Neuronal stem cell (in vitro differentiated cells): Measurements from ENCODE around the gene GDPD5.

ENCODE experiments used
- DNase-seq: peaks from one replicate; pipeline ENCODE4 v3.0.0-alpha.2; 2013; ENCODE audit warnings: low spot score
- H2AFZ ChIP-seq: one replicate; pipeline ENCODE4 v1.6.1; 2013; ENCODE audit warnings: mild to moderate bottlenecking, low read length, inconsistent platforms
- H2AK5ac ChIP-seq: 2 replicates; pipeline ENCODE4 v1.6.1; 2013; ENCODE audit warnings: low read depth, mild to moderate bottlenecking, inconsistent platforms, low read length, moderate library complexity, mixed read lengths
- H2BK120ac ChIP-seq: 2 replicates; pipeline ENCODE4 v1.6.1; 2013; ENCODE audit warnings: low read depth, mild to moderate bottlenecking, inconsistent platforms, low read length, moderate library complexity, mixed read lengths
- H2BK12ac ChIP-seq: one replicate; pipeline ENCODE4 v1.6.1; 2013; ENCODE audit warnings: low read length, inconsistent platforms
- H2BK15ac ChIP-seq: 2 replicates; pipeline ENCODE4 v1.6.1; 2013; ENCODE audit warnings: mild to moderate bottlenecking, low read length, inconsistent platforms, mixed read lengths
- H2BK5ac ChIP-seq: one replicate; pipeline ENCODE4 v1.6.1; 2013; ENCODE audit warnings: inconsistent platforms, mild to moderate bottlenecking, low read length, moderate library complexity
- H3K14ac ChIP-seq: one replicate; pipeline ENCODE4 v1.6.1; 2013; ENCODE audit warnings: low read length, inconsistent platforms
- H3K18ac ChIP-seq: 2 replicates; pipeline ENCODE4 v1.6.1; 2013; ENCODE audit warnings: low read length, inconsistent platforms
- H3K23ac ChIP-seq: 2 replicates; pipeline ENCODE4 v1.6.1; 2013; ENCODE audit warnings: low read depth, mild to moderate bottlenecking, mixed read lengths, low read length, inconsistent platforms; ENCODE audit not compliant: poor library complexity
- H3K27ac ChIP-seq: replicated peaks from 3 replicates; pipeline ENCODE4 v1.5.1; 2013; ENCODE audit warnings: low read length, inconsistent platforms
- H3K27me3 ChIP-seq, 3 experiments: 2 replicates each; pipeline ENCODE4 v1.6.1; 2013; ENCODE audit warnings: low read length in 3 of 3, mild to moderate bottlenecking in 2 of 3, inconsistent platforms in 1 of 3, low read depth in 1 of 3, mixed read lengths in 1 of 3, moderate library complexity in 1 of 3; ENCODE audit not compliant: control insufficient read depth in 3 of 3, insufficient read depth in 3 of 3
- H3K36me3 ChIP-seq, 2 donors: replicated peaks in 1 of 2; 2 replicates each; pipeline ENCODE4 v1.6.1; 2013; ENCODE audit warnings: low read length in 2 of 2; ENCODE audit not compliant: control insufficient read depth in 2 of 2, insufficient read depth in 2 of 2
- H3K4ac ChIP-seq: 2 replicates; pipeline ENCODE4 v1.6.1; 2013; ENCODE audit warnings: inconsistent platforms, mild to moderate bottlenecking, low read length, moderate library complexity
- H3K4me1 ChIP-seq, 2 donors: 1 replicate in 1 of 2; 2 replicates in 1 of 2; pipeline ENCODE4 v1.6.1; 2013; ENCODE audit warnings: low read length in 2 of 2, low read depth in 1 of 2; ENCODE audit not compliant: control insufficient read depth in 2 of 2, insufficient read depth in 1 of 2
- H3K4me2 ChIP-seq: one replicate; pipeline ENCODE4 v1.6.1; 2013; ENCODE audit warnings: mild to moderate bottlenecking, low read length, inconsistent platforms; ENCODE audit not compliant: insufficient read depth, poor library complexity, severe bottlenecking
- H3K4me3 ChIP-seq, 2 donors: 2 replicates each; pipeline ENCODE4 v1.5.1; 2013; ENCODE audit warnings: low read length in 2 of 2, mild to moderate bottlenecking in 2 of 2, inconsistent platforms in 1 of 2, moderate library complexity in 1 of 2
- H3K79me1 ChIP-seq: one replicate; pipeline ENCODE4 v1.6.1; 2013; ENCODE audit warnings: low read depth, mild to moderate bottlenecking, inconsistent platforms, low read length, moderate library complexity
- H3K9ac ChIP-seq: one replicate; pipeline ENCODE4 v1.6.1; 2013; ENCODE audit warnings: mild to moderate bottlenecking, low read depth, low read length, inconsistent platforms; ENCODE audit not compliant: poor library complexity
- H3K9me3 ChIP-seq, 2 donors: replicated peaks in 1 of 2; 2 replicates each; pipeline versions ENCODE3 to v1.6.1; 2013; ENCODE audit warnings: low read length in 2 of 2, mild to moderate bottlenecking in 2 of 2, inconsistent platforms in 1 of 2, low read depth in 1 of 2, mixed read lengths in 1 of 2, moderate library complexity in 1 of 2; ENCODE audit not compliant: control insufficient read depth in 2 of 2, insufficient read depth in 1 of 2
- H4K8ac ChIP-seq: one replicate; pipeline ENCODE4 v1.6.1; 2013; ENCODE audit warnings: low read depth, mild to moderate bottlenecking, inconsistent platforms, low read length, moderate library complexity
- H4K91ac ChIP-seq: one replicate; pipeline ENCODE4 v1.6.1; 2013; ENCODE audit warnings: low read length, low read depth, mild to moderate bottlenecking, inconsistent platforms; ENCODE audit not compliant: poor library complexity
- WGBS, 2 donors: extraction: QIAGEN DNeasy Blood & Tissue Kit; methylation state at CpG; one replicate each; pipeline ENCODE4 v1.1.7; 2013; ENCODE audit warnings: missing lambda C conversion rate in 2 of 2, mixed read lengths in 1 of 2; ENCODE audit not compliant: insufficient read length in 2 of 2, insufficient replicate concordance in 1 of 2; ENCODE audit errors: extremely low coverage in 2 of 2; 5-methylcytosine and 5-hydroxymethylcytosine counted together

The GDPD5 gene

GRCh38 chr11:75447415-75447814 lies 78.3 kb downstream of the GDPD5 start:
- no CpG with 5 or more reads among the region's 5 CpGs for WGBS, 2 donors

DNA sequence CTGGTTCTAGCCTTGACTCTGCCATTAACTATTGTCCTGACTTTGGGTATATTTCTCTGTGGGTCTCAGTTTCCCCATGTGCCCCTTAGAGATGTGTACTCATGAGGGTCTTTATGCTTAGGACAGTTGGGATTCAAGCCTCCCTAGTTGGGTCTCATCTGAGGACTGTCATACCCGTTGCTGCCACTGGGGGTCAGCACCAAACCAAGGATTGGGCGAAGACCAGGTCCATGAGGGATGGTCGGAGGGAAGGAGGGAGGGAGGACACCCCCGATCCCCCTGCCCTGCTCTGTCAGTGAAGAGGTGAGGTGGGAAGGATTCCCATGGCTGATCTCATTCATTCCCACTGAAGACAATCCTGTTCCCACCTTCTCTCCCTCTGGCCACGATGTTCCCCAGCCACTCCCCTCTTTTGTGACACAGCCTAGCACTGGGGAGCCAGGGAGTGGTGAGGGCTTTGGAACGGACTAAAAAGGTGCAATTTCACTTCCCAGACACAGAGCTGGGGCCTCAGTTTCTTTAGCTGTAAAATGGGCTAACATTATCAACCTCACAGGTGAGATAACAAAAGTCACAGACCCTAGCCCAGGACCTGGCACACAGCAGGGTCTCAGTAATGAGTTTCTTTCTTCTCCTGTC lies 80.3 kb downstream of the GDPD5 start:
- Histone ChIP-seq H2BK12ac (peak overlapping the region; percentile 36), H2BK5ac (no peak overlapping the region), H2AK5ac (peak overlapping the region; percentile 16), H4K91ac (no peak overlapping the region), H3K9ac (no peak overlapping the region), H3K18ac (no peak overlapping the region), H3K36me3 (no peaks in the 10 kb centered on the region), H4K8ac (no peak overlapping the region), H3K14ac (peak overlapping the region; percentile 50), H3K23ac (no peak overlapping the region), H3K27me3 (peaks cover 0 to 43% (median 0%) of the 10 kb centered on the region in 3 experiments), H3K27ac (no peak overlapping the region), H2AFZ (no peak overlapping the region), H3K79me1 (no peaks in the 10 kb centered on the region), H3K4me1 (peaks cover 0 to 2% of the 10 kb centered on the region in 2 donors), H3K4ac (no peak overlapping the region), H2BK120ac (no peak overlapping the region), H2BK15ac (no peak overlapping the region), H3K9me3 (no peaks in the 10 kb centered on the region), H3K4me2 (no peak overlapping the region), H3K4me3 (no peak overlapping the region)
- no CpG with 5 or more reads among the region's 6 CpGs for WGBS, 2 donors
- peak; percentile 78 for DNase-seq

More at GRCh38 chr11:75447415-75447814, 78.3 kb downstream of the GDPD5 start:
- H3K4me2 ChIP-seq, result no peak overlapping the region
- no peak overlapping the region for H3K4ac ChIP-seq
- H2BK120ac ChIP-seq, result no peak overlapping the region
- H3K18ac ChIP-seq, result no peak overlapping the region
- no peaks in the 10 kb centered on the region for H3K79me1 ChIP-seq
- H3K36me3 ChIP-seq, result no peaks in the 10 kb centered on the region
- H3K14ac ChIP-seq, result peak overlapping the region; percentile 60
- no peak overlapping the region for H3K9ac ChIP-seq
- no peak overlapping the region for H4K91ac ChIP-seq
- H3K27me3 ChIP-seq, result peaks cover 0 to 40% (median 0%) of the 10 kb centered on the region in 3 experiments
- no peak overlapping the region for H2AK5ac ChIP-seq
- H2BK5ac ChIP-seq, result no peak overlapping the region
- H3K9me3 ChIP-seq, result no peaks in the 10 kb centered on the region
- no peak overlapping the region for H2BK15ac ChIP-seq
- H2AFZ ChIP-seq, result no peak overlapping the region
- no peak overlapping the region for H3K27ac ChIP-seq
- H4K8ac ChIP-seq, result no peak overlapping the region
- no peak overlapping the region for H3K23ac ChIP-seq
- peaks cover 2 to 3% of the 10 kb centered on the region in 2 donors for H3K4me1 ChIP-seq
- DNase-seq, result no peak
- H2BK12ac ChIP-seq, result no peak overlapping the region
- no peak overlapping the region for H3K4me3 ChIP-seq

GRCh38 chr11:75443043-75443442 lies 82.7 kb downstream of the GDPD5 start:
- H2BK120ac ChIP-seq, result no peak overlapping the region
- no CpG with 5 or more reads among the region's 12 CpGs for WGBS, 2 donors
- H2BK12ac ChIP-seq, result no peak overlapping the region
- H2BK5ac ChIP-seq, result no peak overlapping the region
- no peaks in the 10 kb centered on the region for H3K36me3 ChIP-seq
- no peak overlapping the region for H3K4me3 ChIP-seq
- no peak overlapping the region for H2BK15ac ChIP-seq
- peak overlapping the region; percentile 28 for H3K18ac ChIP-seq
- H4K91ac ChIP-seq, result no peak overlapping the region
- no peak overlapping the region for H3K27ac ChIP-seq
- peaks cover 0 to 37% (median 0%) of the 10 kb centered on the region in 3 experiments for H3K27me3 ChIP-seq
- no peak for DNase-seq
- peak overlapping the region; percentile 51 for H2AFZ ChIP-seq
- H3K9ac ChIP-seq, result no peak overlapping the region
- H3K14ac ChIP-seq, result no peak overlapping the region
- no peak overlapping the region for H4K8ac ChIP-seq
- no peak overlapping the region for H2AK5ac ChIP-seq
- H3K4me2 ChIP-seq, result no peak overlapping the region
- H3K79me1 ChIP-seq, result no peaks in the 10 kb centered on the region
- no peak overlapping the region for H3K23ac ChIP-seq
- H3K4ac ChIP-seq, result no peak overlapping the region
- peaks cover 1 to 2% of the 10 kb centered on the region in 2 donors for H3K4me1 ChIP-seq
- peaks cover 0 to 2% of the 10 kb centered on the region in 2 donors for H3K9me3 ChIP-seq

DNA sequence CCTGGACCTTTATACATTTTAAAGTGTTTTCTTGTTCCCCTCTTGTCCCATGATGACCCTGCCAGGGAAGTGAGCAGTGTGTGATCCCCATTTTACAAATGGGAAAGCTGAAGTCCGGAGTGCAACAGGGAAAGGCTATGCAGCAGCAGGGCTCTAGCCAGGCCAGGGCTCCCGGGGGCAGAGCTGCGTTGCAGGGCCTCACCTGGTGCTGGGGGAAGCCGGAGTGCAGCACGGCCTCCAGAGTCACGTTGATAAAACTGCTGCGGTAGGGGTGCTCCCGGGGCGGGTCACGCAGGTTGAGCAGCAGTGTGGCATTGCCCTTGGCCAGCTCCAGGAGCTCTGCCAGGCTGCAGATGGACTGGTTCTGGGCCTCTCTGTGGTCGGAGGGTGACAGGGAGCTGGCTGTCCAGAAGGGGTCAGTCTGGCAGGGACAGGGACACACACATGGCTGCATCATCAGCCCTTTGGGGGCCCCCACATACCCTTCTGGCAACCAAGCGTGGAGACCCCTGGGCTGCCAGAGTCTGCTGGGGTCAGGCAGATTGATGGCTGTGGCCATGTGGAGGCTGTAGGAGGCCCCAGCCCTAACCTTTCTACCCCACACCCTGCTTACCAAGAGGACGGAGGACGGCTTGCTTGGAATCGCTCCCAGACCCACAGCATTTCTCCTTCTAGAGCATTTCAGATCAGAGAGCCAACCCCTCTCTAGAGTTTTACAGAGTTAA lies 83.4 kb downstream of the GDPD5 start:
- H3K27me3 ChIP-seq, result peaks cover 0 to 38% (median 0%) of the 10 kb centered on the region in 3 experiments
- H3K4me3 ChIP-seq, result no peak overlapping the region
- H2BK120ac ChIP-seq, result no peak overlapping the region
- H3K27ac ChIP-seq, result no peak overlapping the region
- no peak overlapping the region for H3K14ac ChIP-seq
- no peak overlapping the region for H2BK5ac ChIP-seq
- no peak overlapping the region for H4K8ac ChIP-seq
- no peak overlapping the region for H3K18ac ChIP-seq
- H3K23ac ChIP-seq, result no peak overlapping the region
- no peak overlapping the region for H2AK5ac ChIP-seq
- H3K4ac ChIP-seq, result no peak overlapping the region
- H3K36me3 ChIP-seq, result no peaks in the 10 kb centered on the region
- H3K9me3 ChIP-seq, result peaks cover 0 to 2% of the 10 kb centered on the region in 2 donors
- WGBS, 2 donors, result no CpG with 5 or more reads among the region's 15 CpGs
- H4K91ac ChIP-seq, result no peak overlapping the region
- H3K79me1 ChIP-seq, result no peaks in the 10 kb centered on the region
- no peak for DNase-seq
- H2BK12ac ChIP-seq, result no peak overlapping the region
- peak overlapping the region; percentile 51 for H2AFZ ChIP-seq
- no peak overlapping the region for H3K9ac ChIP-seq
- peaks cover 1 to 2% of the 10 kb centered on the region in 2 donors for H3K4me1 ChIP-seq
- H2BK15ac ChIP-seq, result no peak overlapping the region
- no peak overlapping the region for H3K4me2 ChIP-seq
